Measurements from ENCODE around the gene PRR19.

The PRR19 gene

DNA sequence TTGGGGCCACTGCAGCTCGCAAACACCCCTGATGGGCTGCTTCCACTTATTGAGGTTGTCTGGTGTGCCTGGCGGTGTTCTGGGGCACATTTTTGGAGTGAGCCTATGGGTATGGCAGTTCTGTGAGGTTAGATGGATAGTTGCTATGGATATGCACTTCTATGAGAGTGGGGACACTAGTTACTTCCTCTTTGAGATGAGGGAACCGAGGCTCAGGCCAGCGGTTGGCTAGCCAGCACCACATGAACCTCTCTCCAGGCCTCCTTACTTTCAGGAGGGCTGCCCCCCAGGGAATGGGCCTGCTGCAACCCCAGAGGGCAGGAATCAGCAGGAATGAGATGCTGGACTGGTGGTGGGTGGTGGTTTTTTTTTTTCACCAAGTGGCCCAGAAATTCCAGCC, 13.5 kb upstream of the PRR19 start:
- H3K9me3 ChIP-seq (ENCODE audit: control insufficient read depth, insufficient read depth, low read length) = no peaks in the 10 kb centered on the region
- 0 out of 2 replicates have a peak, but pooled peaks cover 3% of the 10 kb centered on the region for H4K20me1 ChIP-seq (ENCODE audit: control insufficient read depth, insufficient read depth, low read depth, low read length)
- no peaks in the 10 kb centered on the region for H3K9me2 ChIP-seq (replicated peaks; ENCODE audit: control insufficient read depth, low read length)
- peaks cover 24% of the 10 kb centered on the region for H3K79me2 ChIP-seq (ENCODE audit: control insufficient read depth, low read length)
- H3K4me3 ChIP-seq (ENCODE audit: low read length) = no peak overlapping the region
- H3K4me1 ChIP-seq (ENCODE audit: control insufficient read depth, low read length) = peaks cover 23% of the 10 kb centered on the region
- no peaks in the 10 kb centered on the region for H3F3A ChIP-seq (ENCODE audit: control insufficient read depth, insufficient read depth)
- H3K27ac ChIP-seq (ENCODE audit: low read depth, low read length) = no peak overlapping the region
- H3K36me3 ChIP-seq (ENCODE audit: control insufficient read depth, low read length) = peaks cover 76% of the 10 kb centered on the region
- TF ChIP-seq, protein P1, sequence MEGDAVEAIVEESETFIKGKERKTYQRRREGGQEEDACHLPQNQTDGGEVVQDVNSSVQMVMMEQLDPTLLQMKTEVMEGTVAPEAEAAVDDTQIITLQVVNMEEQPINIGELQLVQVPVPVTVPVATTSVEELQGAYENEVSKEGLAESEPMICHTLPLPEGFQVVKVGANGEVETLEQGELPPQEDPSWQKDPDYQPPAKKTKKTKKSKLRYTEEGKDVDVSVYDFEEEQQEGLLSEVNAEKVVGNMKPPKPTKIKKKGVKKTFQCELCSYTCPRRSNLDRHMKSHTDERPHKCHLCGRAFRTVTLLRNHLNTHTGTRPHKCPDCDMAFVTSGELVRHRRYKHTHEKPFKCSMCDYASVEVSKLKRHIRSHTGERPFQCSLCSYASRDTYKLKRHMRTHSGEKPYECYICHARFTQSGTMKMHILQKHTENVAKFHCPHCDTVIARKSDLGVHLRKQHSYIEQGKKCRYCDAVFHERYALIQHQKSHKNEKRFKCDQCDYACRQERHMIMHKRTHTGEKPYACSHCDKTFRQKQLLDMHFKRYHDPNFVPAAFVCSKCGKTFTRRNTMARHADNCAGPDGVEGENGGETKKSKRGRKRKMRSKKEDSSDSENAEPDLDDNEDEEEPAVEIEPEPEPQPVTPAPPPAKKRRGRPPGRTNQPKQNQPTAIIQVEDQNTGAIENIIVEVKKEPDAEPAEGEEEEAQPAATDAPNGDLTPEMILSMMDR (IDR thresholded peaks at IDR 0.05; ENCODE audit: low read depth, low read length, poor library complexity, severe bottlenecking) = no peak
- TF ChIP-seq EZH2phosphoT487 (IDR thresholded peaks at IDR 0.05; ENCODE audit: borderline replicate concordance, low read length) = no peak
- no peaks in the 10 kb centered on the region for H3K27me3 ChIP-seq (ENCODE audit: control insufficient read depth, low read length)
- no peak overlapping the region for H3K4me2 ChIP-seq (ENCODE audit: low read length)

DNA sequence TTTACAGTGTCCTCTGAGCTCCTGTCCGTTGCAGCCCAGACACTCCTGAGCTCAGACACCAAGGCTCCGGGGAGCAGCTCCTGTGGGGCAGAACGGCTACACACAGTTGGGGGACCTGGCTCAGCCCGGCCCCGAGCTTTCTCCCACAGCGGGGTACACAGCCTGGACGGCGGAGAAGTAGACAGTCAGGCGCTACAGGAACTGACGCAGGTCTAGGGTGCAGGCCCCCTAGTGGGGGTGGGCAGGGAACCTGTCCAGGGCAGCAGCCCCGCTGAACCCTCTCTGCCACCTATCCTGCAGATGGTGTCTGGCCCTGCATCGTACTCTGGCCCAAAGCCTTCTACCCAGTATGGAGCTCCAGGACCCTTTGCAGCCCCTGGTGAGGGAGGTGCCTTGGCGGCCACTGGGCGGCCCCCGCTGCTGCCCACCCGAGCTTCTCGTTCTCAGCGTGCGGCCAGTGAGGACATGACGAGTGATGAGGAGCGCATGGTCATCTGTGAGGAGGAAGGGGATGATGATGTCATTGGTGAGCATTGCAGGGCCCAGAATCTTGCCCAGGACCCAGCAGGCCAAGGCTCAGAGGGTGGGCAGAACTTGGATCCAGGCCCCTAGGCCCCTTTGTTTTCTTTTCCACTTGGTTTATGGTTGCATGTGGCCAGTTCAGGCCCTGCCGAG, 12.9 kb upstream of the PRR19 start:
- no peaks in the 10 kb centered on the region for H3K9me2 ChIP-seq (replicated peaks; ENCODE audit: control insufficient read depth, low read length)
- no peaks in the 10 kb centered on the region for H3K9me3 ChIP-seq (ENCODE audit: control insufficient read depth, insufficient read depth, low read length)
- H3K4me3 ChIP-seq (ENCODE audit: low read length) = no peak overlapping the region
- 0 out of 2 replicates have a peak, but pooled peaks cover 3% of the 10 kb centered on the region for H4K20me1 ChIP-seq (ENCODE audit: control insufficient read depth, insufficient read depth, low read depth, low read length)
- H3K27ac ChIP-seq (ENCODE audit: low read depth, low read length) = no peak overlapping the region
- peaks cover 83% of the 10 kb centered on the region for H3K36me3 ChIP-seq (ENCODE audit: control insufficient read depth, low read length)
- no peak overlapping the region for H3K4me2 ChIP-seq (ENCODE audit: low read length)
- H3K4me1 ChIP-seq (ENCODE audit: control insufficient read depth, low read length) = peaks cover 21% of the 10 kb centered on the region
- H3F3A ChIP-seq (ENCODE audit: control insufficient read depth, insufficient read depth) = no peaks in the 10 kb centered on the region
- no peak for TF ChIP-seq EZH2phosphoT487 (IDR thresholded peaks at IDR 0.05; ENCODE audit: borderline replicate concordance, low read length)
- TF ChIP-seq, protein P1 (IDR thresholded peaks at IDR 0.05; ENCODE audit: low read depth, low read length, poor library complexity, severe bottlenecking) = peak; percentile 26
- H3K79me2 ChIP-seq (ENCODE audit: control insufficient read depth, low read length) = peaks cover 23% of the 10 kb centered on the region
- no peaks in the 10 kb centered on the region for H3K27me3 ChIP-seq (ENCODE audit: control insufficient read depth, low read length)

GRCh38 chr19:42289556-42290041, 12.3 kb upstream of the PRR19 start:
- H4K20me1 ChIP-seq (ENCODE audit: control insufficient read depth, insufficient read depth, low read depth, low read length) = 0 out of 2 replicates have a peak, but pooled peaks cover 3% of the 10 kb centered on the region
- peaks cover 88% of the 10 kb centered on the region for H3K36me3 ChIP-seq (ENCODE audit: control insufficient read depth, low read length)

More at GRCh38 chr19:42289556-42290041, 12.3 kb upstream of the PRR19 start:
- Histone ChIP-seq H3K4me1 (ENCODE audit: control insufficient read depth, low read length) (peaks cover 21% of the 10 kb centered on the region), H3K9me2 (replicated peaks; ENCODE audit: control insufficient read depth, low read length) (no peaks in the 10 kb centered on the region), H3K4me3 (ENCODE audit: low read length) (no peak overlapping the region), H3K79me2 (ENCODE audit: control insufficient read depth, low read length) (peaks cover 21% of the 10 kb centered on the region), H3K27me3 (ENCODE audit: control insufficient read depth, low read length) (no peaks in the 10 kb centered on the region), H3K27ac (ENCODE audit: low read depth, low read length) (no peak overlapping the region), H3F3A (ENCODE audit: control insufficient read depth, insufficient read depth) (no peaks in the 10 kb centered on the region), H3K4me2 (ENCODE audit: low read length) (no peak overlapping the region), H3K9me3 (ENCODE audit: control insufficient read depth, insufficient read depth, low read length) (no peaks in the 10 kb centered on the region)
- TF ChIP-seq EZH2phosphoT487 (IDR thresholded peaks at IDR 0.05; ENCODE audit: borderline replicate concordance, low read length) = no peak
- TF ChIP-seq, protein P1 (IDR thresholded peaks at IDR 0.05; ENCODE audit: low read depth, low read length, poor library complexity, severe bottlenecking) = no peak

All from DOHH2 (cell line).